ENCODE results near the gene XXYLT1. TPM values are rescaled to one million over a fixed set of nuclear protein-coding genes. Genes with fewer than 3 reads are reported as not detected.
A peak's percentile ranks its signal among the peaks of the same experiment; 100 is the strongest.

XXYLT1 gene
- total RNA-seq, 1 donor from 2014 or later = 42.9 TPM

DNA sequence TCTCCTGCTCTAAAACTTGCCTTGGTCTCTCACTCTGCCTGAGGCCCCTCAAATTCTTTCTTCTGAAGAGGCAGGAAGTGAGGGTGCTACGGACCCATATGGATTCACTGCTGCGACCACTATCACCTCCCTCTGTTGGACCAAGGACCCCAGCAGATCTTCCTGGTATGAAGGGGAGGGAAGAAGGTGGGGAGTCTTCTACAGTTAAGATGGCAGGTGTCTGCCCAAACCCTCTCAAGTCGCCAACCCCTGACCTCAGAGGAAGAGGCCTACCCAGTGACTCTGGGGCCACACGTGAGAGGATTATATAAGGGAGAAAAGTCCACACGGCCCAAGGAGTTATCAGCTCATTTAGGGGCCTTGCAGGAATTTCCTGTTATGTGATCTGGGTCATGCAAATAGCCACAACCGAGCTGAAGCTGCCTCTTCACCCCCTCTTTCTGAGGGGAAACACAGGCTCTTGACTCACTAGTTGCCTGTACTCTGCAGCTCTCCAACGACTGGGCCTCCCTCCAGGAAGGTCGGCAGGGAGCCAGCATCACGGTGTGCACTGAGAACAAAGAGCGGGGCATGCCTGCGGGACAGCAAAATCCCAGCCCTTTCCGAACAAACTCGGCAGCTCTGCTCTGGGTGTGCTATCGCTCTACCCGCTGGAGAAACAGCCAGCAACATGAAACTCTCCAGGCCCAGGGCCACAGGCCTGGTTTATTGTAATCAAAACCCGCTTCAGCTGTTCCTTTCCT is 116.0 kb downstream of the XXYLT1 start:
- peak overlapping the region; percentile 94 for H3K27ac Mint-ChIP-seq
- no peaks in the 10 kb centered on the region for H3K36me3 Mint-ChIP-seq
- H3K4me3 Mint-ChIP-seq = peak overlapping the region; percentile 10
- DNase-seq (ENCODE audit: low spot score in 2 of 2, unreplicated experiment in 2 of 2) = peak; percentile 51 to 76
- TF ChIP-seq, protein P1, sequence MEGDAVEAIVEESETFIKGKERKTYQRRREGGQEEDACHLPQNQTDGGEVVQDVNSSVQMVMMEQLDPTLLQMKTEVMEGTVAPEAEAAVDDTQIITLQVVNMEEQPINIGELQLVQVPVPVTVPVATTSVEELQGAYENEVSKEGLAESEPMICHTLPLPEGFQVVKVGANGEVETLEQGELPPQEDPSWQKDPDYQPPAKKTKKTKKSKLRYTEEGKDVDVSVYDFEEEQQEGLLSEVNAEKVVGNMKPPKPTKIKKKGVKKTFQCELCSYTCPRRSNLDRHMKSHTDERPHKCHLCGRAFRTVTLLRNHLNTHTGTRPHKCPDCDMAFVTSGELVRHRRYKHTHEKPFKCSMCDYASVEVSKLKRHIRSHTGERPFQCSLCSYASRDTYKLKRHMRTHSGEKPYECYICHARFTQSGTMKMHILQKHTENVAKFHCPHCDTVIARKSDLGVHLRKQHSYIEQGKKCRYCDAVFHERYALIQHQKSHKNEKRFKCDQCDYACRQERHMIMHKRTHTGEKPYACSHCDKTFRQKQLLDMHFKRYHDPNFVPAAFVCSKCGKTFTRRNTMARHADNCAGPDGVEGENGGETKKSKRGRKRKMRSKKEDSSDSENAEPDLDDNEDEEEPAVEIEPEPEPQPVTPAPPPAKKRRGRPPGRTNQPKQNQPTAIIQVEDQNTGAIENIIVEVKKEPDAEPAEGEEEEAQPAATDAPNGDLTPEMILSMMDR (IDR thresholded peaks at IDR 0.05; ENCODE audit: unreplicated experiment) = no peak
- no peaks in the 10 kb centered on the region for H3K27me3 Mint-ChIP-seq (ENCODE audit: low read depth)
- H3K9me3 Mint-ChIP-seq = no peaks in the 10 kb centered on the region
- H3K4me1 Mint-ChIP-seq = peaks cover 62% of the 10 kb centered on the region

DNA sequence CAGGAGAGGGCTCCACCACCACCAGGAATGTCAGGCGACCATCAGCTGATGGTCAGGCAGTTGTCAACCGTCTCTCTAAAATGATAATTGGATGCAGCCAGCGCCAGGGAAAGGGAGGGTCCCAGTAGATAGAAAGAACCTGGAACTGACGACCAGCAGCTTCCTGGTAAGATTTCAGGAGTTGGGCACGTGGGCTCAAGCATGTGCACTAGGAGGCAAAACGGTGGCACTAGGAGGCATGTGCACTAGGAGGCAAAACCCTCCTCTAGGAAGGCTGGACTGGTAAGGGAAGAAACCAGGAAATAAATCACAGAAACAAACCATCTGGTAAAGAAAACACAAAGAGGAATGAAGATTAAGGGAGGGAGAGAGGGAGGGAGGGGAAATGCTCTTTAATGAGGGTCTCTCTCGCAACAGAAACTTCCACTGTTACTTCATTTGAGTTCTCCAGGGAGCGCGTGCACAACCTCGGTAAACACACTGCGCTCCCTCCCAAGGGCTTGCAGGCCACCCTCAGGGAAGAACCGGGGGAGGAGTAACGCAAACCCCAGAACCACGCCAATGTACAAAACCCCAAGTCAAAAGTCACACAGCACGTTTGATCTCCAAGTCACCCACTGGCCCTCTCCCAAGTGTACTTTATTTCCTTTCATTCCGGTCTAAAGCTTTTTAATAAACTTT is 116.7 kb downstream of the XXYLT1 start:
- Mint-ChIP-seq H3K27me3 (ENCODE audit: low read depth) (no peaks in the 10 kb centered on the region), H3K4me1 (peaks cover 64% of the 10 kb centered on the region), H3K27ac (peak overlapping the region; percentile 94), H3K9me3 (no peaks in the 10 kb centered on the region), H3K36me3 (no peaks in the 10 kb centered on the region), H3K4me3 (no peak overlapping the region)
- TF ChIP-seq, protein P1 (IDR thresholded peaks at IDR 0.05; ENCODE audit: unreplicated experiment) = no peak
- no peak for DNase-seq (ENCODE audit: low spot score in 2 of 2, unreplicated experiment in 2 of 2)

DNA sequence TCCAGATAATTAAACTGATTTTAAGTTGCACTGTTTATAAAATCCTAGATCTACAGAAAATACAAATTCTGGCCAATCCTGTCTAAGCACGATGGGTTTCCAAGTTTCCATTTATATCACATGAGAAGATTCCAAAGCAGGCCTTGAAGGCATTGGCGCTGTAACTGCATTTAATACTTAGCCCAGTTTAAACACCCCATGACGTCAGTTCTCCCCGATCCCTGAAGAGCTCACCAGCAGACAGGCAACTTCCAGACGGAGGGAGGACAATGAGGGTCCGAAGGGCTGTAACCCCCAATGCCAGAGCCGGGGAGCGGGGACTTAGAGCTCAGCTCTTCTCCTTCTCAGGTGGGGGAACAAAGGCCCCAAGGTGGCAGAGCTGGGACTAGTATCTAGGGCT is 117.3 kb downstream of the XXYLT1 start:
- no peaks in the 10 kb centered on the region for H3K27me3 Mint-ChIP-seq (ENCODE audit: low read depth)
- no peaks in the 10 kb centered on the region for H3K36me3 Mint-ChIP-seq
- H3K4me3 Mint-ChIP-seq = no peak overlapping the region
- TF ChIP-seq, protein P1 (IDR thresholded peaks at IDR 0.05; ENCODE audit: unreplicated experiment) = no peak
- H3K9me3 Mint-ChIP-seq = no peaks in the 10 kb centered on the region
- H3K4me1 Mint-ChIP-seq = peaks cover 62% of the 10 kb centered on the region
- H3K27ac Mint-ChIP-seq = peak overlapping the region; percentile 94
- DNase-seq (ENCODE audit: low spot score in 2 of 2, unreplicated experiment in 2 of 2) = no peak

DNA sequence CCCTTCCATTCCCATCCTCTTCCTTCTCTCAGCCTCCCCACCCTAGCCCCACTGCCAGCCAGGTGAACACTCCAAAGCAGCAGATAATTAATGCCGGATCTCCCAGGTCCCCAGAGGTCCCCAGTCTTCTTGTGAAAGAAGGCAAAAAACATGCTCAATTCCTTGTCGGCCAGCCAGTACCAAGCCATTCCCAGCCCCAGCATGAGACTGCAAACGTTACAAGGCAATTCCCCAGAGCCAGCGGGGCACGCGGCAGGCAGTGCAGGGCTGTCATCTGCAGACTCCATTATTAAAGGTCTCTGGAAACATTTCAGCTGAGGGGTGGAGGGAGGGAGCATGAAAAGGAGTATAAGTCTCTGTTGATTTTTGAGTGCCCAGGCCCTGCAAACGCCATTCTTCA is 117.8 kb downstream of the XXYLT1 start:
- DNase-seq (ENCODE audit: low spot score in 2 of 2, unreplicated experiment in 2 of 2) = no peak

DNA sequence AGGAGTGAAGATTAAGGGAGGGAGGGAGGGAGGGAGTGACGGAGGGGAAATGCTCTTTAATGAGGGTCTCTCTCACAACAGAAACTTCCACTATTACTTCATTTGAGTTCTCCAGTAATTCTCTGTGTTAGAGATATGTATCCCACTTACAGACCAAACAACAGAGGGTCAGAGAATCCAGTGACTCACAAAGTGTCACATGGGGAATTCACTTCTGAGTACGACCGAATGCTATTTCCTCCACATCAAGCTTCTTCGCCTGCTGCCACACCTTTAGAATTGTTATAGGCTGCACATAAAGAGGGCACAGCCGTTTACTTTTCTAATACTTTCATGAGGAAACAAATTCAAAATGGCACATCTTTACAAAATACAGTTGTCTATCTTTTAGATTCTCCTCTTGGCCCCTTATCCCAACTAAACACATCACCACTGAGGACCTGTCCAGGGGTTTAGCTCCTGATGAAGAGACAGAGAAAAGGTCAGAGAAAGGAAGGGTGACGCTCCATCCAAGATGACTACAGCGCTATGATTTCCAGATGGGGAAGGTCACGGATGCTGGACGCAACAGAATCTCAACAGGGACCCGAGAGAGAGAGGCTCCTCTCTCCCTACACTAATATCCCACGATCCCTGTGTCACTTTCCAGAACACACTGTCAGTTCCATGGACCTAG is 119.0 kb downstream of the XXYLT1 start:
- Mint-ChIP-seq H3K4me3 (no peak overlapping the region), H3K9me3 (no peaks in the 10 kb centered on the region), H3K27ac (peak overlapping the region; percentile 7), H3K4me1 (peaks cover 68% of the 10 kb centered on the region), H3K36me3 (no peaks in the 10 kb centered on the region), H3K27me3 (ENCODE audit: low read depth) (no peaks in the 10 kb centered on the region)
- TF ChIP-seq, protein P1 (IDR thresholded peaks at IDR 0.05; ENCODE audit: unreplicated experiment) = no peak
- no peak for DNase-seq (ENCODE audit: low spot score in 2 of 2, unreplicated experiment in 2 of 2)

More for the DNA sequence above, 117.8 kb downstream of the XXYLT1 start:
- H3K36me3 Mint-ChIP-seq = no peaks in the 10 kb centered on the region
- H3K27ac Mint-ChIP-seq = peak overlapping the region; percentile 94
- no peaks in the 10 kb centered on the region for H3K27me3 Mint-ChIP-seq (ENCODE audit: low read depth)
- H3K4me3 Mint-ChIP-seq = no peak overlapping the region
- TF ChIP-seq, protein P1 (IDR thresholded peaks at IDR 0.05; ENCODE audit: unreplicated experiment) = no peak
- H3K9me3 Mint-ChIP-seq = no peaks in the 10 kb centered on the region
- H3K4me1 Mint-ChIP-seq = peaks cover 67% of the 10 kb centered on the region
